Measurements from ENCODE around the gene DLG2.

DNA sequence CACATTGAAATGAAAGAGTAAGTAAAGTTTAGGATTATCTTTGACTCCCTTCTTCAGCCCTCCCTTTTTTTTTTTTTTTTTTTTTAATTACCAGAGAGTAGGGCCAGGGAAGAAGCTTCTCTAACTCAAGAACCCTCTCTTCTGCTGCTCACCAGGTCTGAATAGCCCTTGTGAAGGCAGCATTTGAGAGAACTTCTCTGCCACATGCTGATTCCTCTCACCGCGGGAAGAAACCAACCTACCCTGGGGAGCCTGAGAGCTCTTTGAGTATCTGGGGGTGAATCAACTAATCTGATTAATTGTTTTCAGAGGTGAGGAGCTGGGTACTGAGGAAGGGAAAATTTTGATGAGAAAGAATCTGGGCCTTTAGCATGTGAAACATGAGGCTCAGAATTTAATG, 1906.5 kb downstream of the DLG2 start:
- TF ChIP-seq CTCF (IDR thresholded peaks at IDR 0.05; ENCODE audit: insufficient read depth, low read depth, low read length) (no peak), EZH2 (IDR thresholded peaks at IDR 0.05; ENCODE audit: insufficient read depth, low read length) (no peak)
